ENCODE measurements around the gene A2M. TPM values are rescaled to one million over a fixed set of nuclear protein-coding genes. Genes with fewer than 3 reads are reported as not detected.

The A2M gene
- total RNA-seq, 1 donor from 2014 or later = 1.1 TPM

GRCh38 chr12:9079883-9080675 is 35.6 kb downstream of the A2M start:
- no peak for DNase-seq (ENCODE audit: low spot score, unreplicated experiment)
- Mint-ChIP-seq H3K27ac (no peak overlapping the region), H3K36me3 (ENCODE audit: insufficient read depth) (peaks cover 10% of the 10 kb centered on the region), H3K27me3 (no peaks in the 10 kb centered on the region), H3K4me3 (ENCODE audit: low read depth) (no peak overlapping the region), H3K9me3 (ENCODE audit: low read depth) (peaks cover 32% of the 10 kb centered on the region), H3K4me1 (ENCODE audit: low read depth) (no peaks in the 10 kb centered on the region)
- no peak for TF ChIP-seq CTCF (IDR thresholded peaks at IDR 0.05; ENCODE audit: unreplicated experiment)

- TF ChIP-seq CTCF (IDR thresholded peaks at IDR 0.05; ENCODE audit: unreplicated experiment) = no peak
- no peak overlapping the region for H3K27ac Mint-ChIP-seq
- H3K27me3 Mint-ChIP-seq = no peaks in the 10 kb centered on the region
- no peaks in the 10 kb centered on the region for H3K4me1 Mint-ChIP-seq (ENCODE audit: low read depth)
- no peak overlapping the region for H3K4me3 Mint-ChIP-seq (ENCODE audit: low read depth)
- peaks cover 8% of the 10 kb centered on the region for H3K36me3 Mint-ChIP-seq (ENCODE audit: insufficient read depth)
- no peak for DNase-seq (ENCODE audit: low spot score, unreplicated experiment)
- peaks cover 22% of the 10 kb centered on the region for H3K9me3 Mint-ChIP-seq (ENCODE audit: low read depth)
These were observed 36.6 kb downstream of the A2M start for GRCh38 chr12:9079082-9079481.

GRCh38 chr12:9077152-9078031 is 38.3 kb downstream of the A2M start:
- no peaks in the 10 kb centered on the region for H3K4me1 Mint-ChIP-seq (ENCODE audit: low read depth)
- H3K36me3 Mint-ChIP-seq (ENCODE audit: insufficient read depth) = peaks cover 3% of the 10 kb centered on the region
- H3K9me3 Mint-ChIP-seq (ENCODE audit: low read depth) = peaks cover 12% of the 10 kb centered on the region
- no peak overlapping the region for H3K4me3 Mint-ChIP-seq (ENCODE audit: low read depth)
- TF ChIP-seq CTCF (IDR thresholded peaks at IDR 0.05; ENCODE audit: unreplicated experiment) = no peak
- no peak for DNase-seq (ENCODE audit: low spot score, unreplicated experiment)
- H3K27me3 Mint-ChIP-seq = no peaks in the 10 kb centered on the region
- no peak overlapping the region for H3K27ac Mint-ChIP-seq

- Mint-ChIP-seq H3K27ac (no peak overlapping the region), H3K36me3 (ENCODE audit: insufficient read depth) (peaks cover 3% of the 10 kb centered on the region), H3K9me3 (ENCODE audit: low read depth) (peaks cover 7% of the 10 kb centered on the region), H3K4me1 (ENCODE audit: low read depth) (no peaks in the 10 kb centered on the region), H3K27me3 (no peaks in the 10 kb centered on the region), H3K4me3 (ENCODE audit: low read depth) (no peak overlapping the region)
- no peak for TF ChIP-seq CTCF (IDR thresholded peaks at IDR 0.05; ENCODE audit: unreplicated experiment)
- DNase-seq (ENCODE audit: low spot score, unreplicated experiment) = no peak
These were observed 39.0 kb downstream of the A2M start for GRCh38 chr12:9076733-9077132.

GRCh38 chr12:9075138-9075535 is 40.6 kb downstream of the A2M start:
- Mint-ChIP-seq H3K9me3 (ENCODE audit: low read depth) (peaks cover 3% of the 10 kb centered on the region), H3K4me1 (ENCODE audit: low read depth) (no peaks in the 10 kb centered on the region), H3K27ac (no peak overlapping the region), H3K4me3 (ENCODE audit: low read depth) (no peak overlapping the region), H3K36me3 (ENCODE audit: insufficient read depth) (no peaks in the 10 kb centered on the region), H3K27me3 (no peaks in the 10 kb centered on the region)
- TF ChIP-seq CTCF (IDR thresholded peaks at IDR 0.05; ENCODE audit: unreplicated experiment) = no peak
- no peak for DNase-seq (ENCODE audit: low spot score, unreplicated experiment)
